NCI-H146 treated with DMSO at 0.1 percent for 48 hours (cell line): Measurements from ENCODE around the gene PPIL6.

Experiments used
- DNase-seq: peaks from one replicate; lab custom pipeline; 2025; ENCODE audit not compliant: unreplicated experiment; lab: John Stamatoyannopoulos, UW

The PPIL6 gene

DNA sequence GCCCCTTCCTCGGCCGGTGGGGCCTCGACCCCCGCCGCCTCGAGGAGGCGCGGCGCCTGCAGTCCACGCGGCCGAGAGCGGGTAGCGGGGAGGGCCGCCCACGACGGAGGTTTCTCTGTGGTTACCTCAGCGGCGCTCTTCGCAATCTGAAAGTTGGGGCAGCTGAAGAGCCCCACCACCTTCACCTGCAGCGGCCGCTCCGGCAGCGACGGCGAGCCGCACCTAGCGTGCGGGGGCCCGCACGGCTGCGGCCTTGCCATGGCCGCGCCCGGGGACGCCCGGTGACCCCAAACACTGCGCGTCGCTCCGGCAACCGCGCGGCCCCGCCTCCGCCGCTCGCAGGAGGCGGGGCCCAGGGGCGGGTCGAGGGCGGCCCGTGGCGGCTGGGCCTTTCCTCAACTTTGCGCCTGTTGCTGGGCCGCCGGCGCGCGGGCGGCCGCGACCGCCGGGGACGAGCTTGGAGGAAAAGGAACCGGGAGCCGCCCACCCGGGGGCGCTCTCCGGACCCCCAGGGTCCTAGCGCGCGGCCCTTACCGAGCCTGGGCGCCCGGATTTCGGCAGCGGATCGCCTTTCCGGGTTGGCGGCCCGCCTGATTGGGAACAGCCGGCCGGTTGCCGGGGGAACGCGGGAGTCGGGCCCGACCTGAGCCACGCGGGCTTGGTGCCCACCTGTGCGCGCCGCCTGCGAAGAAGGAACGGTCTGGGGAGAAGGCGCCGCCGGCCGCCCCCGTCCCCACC lies at the start of gene PPIL6, which contains the start of gene SMPD2:
Gene PPIL6, minus strand, starts transcription at position 298 of the 738 bp plus-strand sequence. Its CDS starts 38 bp downstream, at position 260.
Gene SMPD2, plus strand, starts transcription at position 394 of the 738 bp plus-strand sequence. CDS start 398 bp downstream, outside the sequence.
- DNase-seq, result peak; percentile 77

DNA sequence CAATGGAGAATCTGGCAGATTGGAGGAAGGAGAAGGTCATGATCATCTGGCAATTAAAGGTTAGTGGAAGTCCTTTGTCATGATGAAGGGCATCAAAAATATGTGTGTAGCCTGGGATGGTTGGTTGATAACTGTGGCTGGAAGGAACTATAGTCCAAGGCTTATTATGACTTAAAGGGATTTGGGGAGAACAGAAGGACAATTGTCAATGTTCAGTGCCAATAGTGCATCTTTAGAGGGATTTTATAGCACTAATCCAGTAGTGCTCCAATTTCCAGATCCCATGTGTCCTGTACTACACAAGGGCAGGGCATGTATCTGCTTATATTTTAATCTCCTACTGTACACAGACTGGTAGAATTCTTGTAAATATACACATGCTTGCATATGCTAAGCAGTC lies 47.6 kb upstream of the PPIL6 start:
- DNase-seq, result no peak

DNA sequence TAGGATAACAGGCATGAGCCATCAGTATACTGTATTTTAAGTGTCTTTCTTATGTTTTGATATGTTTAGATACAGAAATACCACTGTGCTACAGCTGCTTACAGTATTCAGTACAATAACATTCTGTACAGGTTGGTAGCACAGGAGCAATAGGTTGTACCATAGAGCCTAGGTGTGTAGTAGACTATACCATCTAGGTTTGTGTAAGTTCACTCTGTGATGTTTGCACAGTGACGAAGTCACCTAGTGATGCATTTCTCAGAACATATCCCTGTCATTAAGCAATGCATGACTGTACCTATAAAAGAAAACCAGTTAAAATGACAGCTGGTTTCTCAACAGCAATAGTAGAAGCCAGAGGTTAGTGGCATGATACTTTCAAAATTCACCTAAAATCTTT lies 45.6 kb upstream of the PPIL6 start:
- DNase-seq, result no peak

DNA sequence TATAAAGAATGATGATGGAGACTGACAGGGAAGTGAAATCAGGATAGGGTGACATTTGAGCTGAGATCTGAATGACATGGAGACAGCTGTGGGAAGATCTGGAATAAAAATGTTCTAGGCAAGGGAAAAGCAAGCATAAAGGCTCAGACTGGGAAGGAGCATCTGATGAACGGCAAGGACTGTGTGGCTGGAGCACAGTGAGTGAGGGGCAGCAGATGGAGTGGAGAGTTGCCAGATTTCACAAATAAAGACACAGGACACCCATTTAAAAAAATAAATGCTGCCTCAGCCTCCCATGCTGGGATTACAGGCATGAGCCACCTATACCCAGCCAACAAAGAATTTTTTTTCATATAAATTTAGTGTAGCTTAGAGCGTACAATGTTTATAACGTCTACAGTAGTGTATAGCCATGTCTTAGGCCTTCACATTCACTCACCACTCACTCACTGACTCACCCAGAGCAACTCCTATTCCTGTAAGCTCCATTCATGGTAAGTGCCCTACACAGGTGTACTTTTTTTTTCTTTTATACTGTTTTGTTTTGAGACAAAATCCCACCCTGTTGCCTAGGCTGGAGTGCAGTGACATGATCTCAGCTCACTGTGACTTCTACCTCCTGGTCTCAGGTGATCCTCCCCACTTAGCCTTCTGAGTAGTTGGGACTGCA lies 45.0 kb upstream of the PPIL6 start:
- DNase-seq, result no peak

DNA sequence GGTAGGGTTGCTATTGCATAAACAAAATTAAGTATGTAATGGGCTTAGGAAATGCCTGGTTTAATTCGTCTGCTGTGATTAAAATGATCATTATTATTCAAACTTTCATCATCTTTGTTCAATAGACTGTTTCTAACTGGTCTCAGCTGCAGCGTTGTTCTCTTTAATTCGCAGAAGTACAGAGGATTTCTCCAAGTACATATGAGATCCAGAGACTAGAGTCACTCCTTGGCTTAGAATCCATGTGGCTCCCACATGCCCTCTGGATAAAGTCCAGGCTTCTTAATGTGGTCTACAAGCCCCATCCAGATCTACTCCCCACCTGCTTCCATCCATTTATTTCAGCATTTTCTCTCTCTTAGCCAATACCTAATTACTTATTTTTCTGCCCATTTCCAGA lies 43.7 kb upstream of the PPIL6 start:
- no peak for DNase-seq

DNA sequence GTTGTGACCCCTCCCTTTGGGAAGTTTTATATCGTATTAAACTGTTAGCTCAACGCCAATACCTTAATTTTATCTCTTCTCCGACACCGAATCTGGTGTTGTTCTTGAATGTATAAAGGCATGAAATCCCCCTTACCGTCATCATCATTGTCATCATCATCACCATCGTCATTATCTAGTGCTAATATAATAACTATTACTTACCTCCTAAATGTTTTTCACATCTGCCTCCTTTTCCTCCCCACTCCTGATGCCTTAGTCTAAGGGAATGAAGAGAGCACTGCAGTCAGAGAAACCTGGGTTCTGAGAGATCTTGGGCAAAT lies 43.3 kb upstream of the PPIL6 start:
- peak; percentile 44 for DNase-seq

DNA sequence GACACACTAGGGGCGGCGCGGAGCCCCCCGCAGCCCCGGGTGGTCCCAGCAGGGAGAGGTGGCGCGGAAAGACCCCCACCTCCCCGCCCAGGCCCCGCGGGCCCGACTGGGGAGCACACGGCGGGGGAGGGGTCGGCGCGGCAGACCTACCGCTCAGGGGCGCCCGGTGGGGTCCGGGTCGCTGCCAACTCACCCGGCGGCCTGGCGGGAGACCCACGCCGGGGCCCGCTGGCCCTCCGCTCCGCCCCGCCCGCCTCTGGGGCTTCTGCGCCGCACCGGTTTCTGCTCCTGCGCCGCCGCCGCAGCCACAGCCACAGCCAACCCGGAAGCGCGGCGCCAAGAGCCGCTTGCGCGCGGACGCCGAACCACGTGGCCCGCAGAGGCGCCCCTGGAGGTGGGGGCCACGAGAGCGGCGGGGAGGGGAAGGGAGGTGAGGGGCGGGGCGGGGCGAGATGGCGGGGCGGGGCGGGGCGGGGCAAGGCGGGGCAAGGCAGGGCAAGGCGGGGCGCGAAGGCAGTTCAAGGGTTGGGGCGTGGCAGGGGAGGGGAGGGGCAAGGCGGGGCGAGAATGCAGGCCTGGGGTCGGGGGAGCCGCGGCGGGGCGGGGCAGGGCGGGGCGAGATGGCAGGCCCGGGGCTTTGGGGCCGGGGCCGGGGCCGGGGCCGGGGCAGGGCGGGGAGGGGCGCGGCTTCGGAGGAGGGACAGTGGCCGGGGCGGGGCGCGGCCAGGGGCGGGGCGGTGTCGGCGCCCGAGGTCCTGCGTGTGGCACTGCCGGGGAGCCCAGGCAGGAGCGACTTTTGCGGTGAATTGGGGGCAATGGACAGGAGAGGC lies 42.7 kb upstream of the PPIL6 start, which contains the start of gene ZBTB24:
Gene ZBTB24, minus strand, starts transcription at position 315 of the 830 bp plus-strand sequence. CDS start 1,193 bp downstream, outside the sequence.
- peak; percentile 87 for DNase-seq

DNA sequence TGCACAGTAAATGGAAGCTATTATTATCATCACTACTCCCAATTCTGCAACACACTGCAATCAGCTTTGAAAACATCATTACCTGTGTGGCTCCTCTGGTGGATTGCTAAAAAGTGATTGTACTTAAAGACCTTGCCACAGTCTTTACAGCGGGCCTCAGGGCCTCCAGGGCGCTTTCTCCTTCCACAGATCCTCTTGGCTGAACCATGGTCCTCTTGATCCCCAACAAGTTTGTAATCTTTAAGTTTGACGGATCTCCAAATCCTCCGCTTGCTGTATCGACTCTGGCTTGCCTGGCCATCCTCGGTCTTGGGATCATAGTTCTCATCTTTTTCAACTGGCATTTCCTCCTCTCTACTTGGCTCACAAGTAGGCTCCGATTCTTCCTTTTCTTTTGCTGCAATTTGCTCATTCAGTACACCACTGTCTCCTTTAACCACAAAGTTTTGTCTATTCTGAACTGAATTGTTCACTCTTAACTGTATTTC lies 40.6 kb upstream of the PPIL6 start:
- no peak for DNase-seq

DNA sequence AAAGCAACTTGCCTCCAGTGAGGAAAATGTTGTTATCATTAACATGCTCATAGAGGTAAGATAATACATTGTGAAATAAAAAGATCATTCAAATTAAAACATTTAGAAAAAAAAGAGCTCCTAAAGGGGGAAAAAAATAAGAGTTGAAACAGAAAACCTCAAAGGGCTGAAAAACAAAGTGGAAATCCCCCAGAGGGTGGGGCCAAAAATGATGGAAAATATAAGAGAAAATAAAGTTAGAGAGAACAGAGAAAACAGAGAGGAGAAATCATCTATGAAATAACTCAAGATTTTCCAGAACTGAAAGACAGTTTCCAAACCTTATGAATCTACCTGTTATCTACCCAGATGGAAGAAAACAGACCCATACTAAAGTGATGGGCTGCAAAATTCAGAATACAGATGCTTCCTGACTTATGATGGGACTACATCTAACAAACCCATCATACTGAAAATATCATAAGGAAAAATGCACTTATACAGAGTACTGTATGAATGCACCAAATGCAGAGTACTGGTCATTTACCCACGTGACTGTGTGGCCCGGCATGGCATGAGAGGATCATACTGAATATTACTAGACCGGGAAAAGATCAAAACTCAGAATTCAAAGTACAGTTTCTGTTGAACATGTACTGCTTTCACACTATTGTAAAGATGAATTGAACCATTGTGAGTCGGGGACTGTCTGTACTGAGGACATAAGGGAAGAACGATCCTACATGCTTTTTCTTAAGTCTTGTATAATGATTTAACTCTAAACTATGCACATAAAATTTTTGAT lies 38.6 kb upstream of the PPIL6 start:
- no peak for DNase-seq

DNA sequence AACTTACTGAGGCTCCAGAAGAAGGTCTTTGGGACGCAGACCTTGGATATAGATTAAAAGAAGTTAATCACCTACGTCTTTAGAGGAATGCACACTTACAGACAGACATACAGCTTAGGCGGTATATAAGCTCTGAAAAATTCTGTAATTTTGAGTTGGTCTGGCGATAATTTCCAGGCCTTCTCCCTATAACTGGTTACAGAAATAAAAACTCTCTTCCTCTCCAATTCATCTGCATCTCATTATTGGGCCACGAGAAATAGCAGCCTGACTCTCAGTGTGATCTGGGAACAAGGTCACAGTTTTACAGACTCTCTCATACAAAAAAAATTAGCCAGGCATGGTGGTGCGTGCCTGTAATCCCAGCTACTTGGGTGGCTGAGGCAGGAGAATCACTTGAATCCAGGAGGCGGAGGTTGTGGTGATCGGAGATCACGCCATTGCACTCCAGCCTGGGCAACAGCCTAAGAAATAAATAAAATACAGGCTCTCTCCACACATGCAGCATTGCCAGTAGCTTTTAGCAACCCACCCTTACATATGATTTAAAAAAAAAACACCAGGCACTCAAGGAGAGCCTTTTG lies 37.9 kb upstream of the PPIL6 start:
- no peak for DNase-seq

DNA sequence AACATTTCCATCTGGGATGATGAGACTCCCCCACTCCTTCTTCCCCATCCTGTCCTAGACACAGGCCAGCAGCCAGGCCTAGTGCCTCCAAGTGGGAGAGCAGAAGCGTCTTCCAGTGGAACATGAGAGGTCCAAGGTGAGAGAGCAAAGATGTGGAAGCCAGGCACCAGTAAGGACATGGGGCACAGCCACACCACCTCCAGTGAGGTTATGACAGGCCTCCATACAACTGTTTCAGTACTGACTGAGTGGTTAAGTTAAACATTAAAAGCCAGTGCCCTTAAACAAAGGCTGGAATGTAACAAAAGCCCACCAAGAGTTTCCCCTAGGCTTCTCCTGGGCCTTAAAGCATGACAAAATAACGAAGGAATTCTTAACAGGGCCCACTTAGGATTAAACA lies 37.3 kb upstream of the PPIL6 start:
- no peak for DNase-seq

DNA sequence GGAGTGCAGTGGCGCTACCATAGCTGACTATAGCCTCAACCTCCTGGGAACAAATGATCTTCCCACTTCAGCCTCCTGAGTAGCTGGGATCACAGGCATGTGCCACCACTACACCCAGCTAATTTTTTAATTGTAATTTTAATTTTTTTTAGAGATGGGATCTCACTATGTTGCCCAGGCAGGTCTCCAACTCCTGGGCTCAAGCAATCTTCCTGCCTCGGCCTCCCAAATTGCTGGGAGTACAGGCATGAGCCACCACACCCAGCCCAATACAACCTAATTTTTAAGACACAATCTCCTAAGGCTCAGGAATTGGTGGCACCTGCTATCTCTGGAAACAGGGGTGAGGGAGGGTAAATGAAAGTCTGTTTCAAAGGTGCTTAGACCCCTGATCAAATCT lies 36.8 kb upstream of the PPIL6 start:
- DNase-seq, result no peak

DNA sequence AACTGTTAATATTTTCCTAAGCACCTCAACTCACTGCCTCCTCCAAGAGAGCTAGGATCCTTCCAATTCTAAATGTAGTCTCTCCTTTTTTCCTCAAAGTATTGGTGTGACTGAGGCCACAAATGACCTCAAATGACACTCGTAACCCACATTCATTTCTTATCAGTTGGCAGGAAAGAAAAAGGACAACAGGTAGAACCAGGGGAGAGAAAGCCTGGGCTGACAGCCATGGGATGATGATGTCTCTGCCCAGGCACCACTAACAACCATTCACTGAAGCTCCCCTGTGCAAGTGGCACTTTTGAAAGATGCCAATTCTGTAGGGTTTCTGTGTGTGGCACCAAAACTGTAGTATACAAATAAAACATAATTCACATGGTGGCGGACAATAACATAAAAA lies 35.2 kb upstream of the PPIL6 start:
- DNase-seq, result no peak

DNA sequence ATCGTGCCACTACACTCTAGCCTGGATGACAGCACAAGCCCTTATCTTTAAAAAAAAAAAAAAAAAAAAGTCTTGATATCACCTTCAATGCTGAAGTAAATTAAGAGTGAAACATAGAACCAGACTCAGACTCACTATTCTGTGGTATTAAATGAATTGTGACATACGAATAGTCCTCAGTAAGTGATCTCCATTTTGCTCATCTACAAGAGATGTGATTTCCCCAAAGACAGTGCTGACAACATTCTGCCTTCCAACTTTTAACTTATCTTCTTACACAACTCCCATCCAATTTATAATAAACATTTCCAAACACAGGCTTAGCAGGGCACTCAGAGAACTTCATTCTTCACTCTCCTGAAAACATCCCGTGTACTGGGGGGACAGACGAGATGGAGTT lies 34.6 kb upstream of the PPIL6 start:
- DNase-seq, result no peak

DNA sequence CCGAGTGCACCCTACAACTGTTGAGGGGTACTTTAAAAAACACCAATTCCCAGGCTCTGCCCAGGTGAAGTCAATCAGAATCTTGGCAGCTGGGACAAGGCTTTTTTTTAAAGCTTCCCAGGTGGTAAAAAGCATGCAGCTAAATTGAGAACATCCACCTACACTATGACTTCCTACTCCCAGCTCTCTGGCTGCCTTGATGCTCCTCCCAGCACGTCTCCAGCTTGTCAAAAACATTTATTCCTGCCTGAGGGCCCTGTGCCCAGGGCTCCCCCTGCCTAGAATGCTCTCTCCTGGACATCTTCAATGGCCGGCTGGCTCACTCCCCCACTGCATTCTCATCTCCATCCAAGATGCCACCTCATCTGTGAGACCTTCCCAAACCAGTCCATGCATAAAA lies 32.7 kb upstream of the PPIL6 start:
- DNase-seq, result no peak

DNA sequence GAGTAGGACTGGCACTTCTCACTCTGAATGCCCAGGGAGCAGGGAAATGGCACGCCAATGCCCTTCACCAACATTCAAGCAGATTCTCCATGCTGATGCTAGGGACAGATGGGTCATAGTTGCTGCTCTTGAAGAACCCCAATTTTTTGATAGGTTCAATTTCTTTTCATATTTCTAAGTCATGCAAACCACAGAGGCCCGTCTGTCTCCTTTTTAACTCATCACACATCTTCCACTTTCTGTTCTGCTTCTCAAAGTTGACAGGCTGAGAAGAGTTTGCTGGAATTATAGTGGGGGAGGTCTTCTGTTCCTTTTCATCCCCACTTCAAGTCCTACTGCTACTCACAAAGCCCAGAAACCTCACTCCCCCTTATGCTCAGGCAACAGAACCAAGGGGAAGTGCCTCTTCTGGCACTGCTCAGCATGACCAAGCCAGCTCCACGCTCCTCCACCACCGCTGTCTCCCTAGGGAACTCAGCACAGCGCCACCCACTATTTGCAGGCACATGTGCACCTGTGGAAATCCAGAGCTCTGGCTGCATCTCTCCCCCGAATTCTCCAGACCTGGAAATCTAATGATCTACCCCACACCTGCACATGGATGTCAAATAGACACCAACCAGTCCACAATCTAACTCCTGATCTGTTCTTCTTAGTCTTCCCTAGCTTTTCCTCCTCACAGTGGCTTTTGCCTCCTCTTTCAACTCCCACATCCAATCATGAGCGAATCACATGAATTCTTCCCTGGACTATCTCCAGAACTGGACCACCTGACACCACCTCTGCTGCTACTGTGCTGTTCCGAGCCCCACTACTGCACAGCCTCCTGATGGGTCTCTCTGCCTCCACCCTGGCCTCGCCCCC lies 31.9 kb upstream of the PPIL6 start:
- DNase-seq, result no peak

DNA sequence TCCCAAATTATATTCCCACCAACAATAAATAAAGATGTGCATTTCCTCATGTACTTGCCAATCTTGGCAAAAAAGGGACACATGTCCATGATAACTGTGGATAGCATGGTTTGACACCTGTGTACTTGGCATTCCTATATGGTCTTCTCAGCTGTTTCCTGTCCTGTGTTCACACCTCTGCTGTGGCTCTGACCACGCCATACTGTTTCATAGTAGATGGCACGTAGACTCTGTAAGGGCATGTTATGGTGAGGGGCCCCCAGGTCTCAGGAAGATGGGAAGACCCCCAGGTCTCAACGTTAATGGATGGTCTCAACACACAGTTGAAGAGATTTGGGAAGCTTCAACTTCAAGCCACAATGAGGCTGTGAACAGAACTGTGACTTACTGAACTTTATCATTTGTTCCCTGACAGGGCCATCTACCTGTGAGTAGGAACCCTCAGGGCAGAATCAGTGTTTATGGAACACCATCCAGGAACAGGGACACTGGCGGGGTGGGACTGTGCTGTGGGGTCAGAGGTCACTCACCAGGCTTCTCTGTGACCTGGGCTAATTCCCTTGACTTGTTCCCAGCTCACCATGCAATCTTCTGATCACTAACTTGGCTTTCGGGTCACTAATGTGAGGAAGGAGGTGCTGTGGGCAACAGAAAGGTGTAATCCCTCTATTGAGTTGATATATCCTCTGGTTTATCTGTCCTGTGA lies 30.8 kb upstream of the PPIL6 start:
- DNase-seq, result no peak

DNA sequence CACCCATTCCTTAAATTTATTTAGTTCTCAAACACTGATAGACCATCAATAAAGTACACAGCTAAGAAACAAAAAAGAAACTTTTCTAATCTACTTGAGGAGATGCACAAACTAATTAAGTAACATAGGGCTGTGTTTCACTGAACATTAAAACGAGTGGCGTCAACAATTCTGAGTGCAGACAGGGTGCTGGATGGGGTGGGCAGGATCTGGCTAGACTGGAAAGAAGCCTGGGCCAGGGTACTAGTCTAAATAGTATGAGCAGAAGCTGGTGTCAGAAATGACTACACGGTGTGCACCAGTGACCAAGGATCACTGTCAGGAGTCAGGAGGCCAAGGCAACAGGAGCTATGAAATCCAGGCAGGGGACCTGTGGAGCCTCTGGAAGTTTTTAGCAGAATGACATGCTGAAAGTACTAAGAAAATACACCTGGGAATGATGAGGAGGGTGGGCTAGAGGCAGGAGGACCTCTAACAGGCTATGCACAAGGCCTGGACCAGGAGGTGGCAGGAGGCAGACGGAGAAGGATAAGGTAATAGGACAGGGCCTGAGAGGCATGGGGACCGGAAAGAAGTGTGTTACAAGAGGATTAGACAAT lies 29.3 kb upstream of the PPIL6 start:
- no peak for DNase-seq
